Left ventricle myocardium inferior (tissue), 1 donor: ENCODE measurements around the gene FSCN2. TPM values are rescaled to one million over a fixed set of nuclear protein-coding genes. Genes with fewer than 3 reads are reported as not detected.

Experiments used
- DNase-seq: peaks from one replicate; pipeline ENCODE4 v3.0.0-alpha.2; 2020
- H3K27ac ChIP-seq: fragments of 200-600 bp; replicated peaks from 2 replicates; pipeline ENCODE4 v1.8.0; 2021
- H3K27me3 ChIP-seq: fragments of 200-600 bp; 2 replicates; pipeline ENCODE4 v1.8.0; 2021; ENCODE audit warnings: low read depth
- H3K36me3 ChIP-seq: fragments of 200-600 bp; 2 replicates; pipeline ENCODE4 v1.8.0; 2021
- H3K4me1 ChIP-seq: fragments of 200-600 bp; 2 replicates; pipeline ENCODE4 v1.8.0; 2021
- H3K4me3 ChIP-seq: fragments of 200-600 bp; 2 replicates; pipeline ENCODE4 v1.8.0; 2021; ENCODE audit warnings: mild to moderate bottlenecking, moderate library complexity
- H3K9me3 ChIP-seq: fragments of 200-600 bp; replicated peaks from 2 replicates; pipeline ENCODE4 v1.8.0; 2021
- intact Hi-C: fragments of 100-400 bp; cut with micrococcal nuclease; formaldehyde crosslinking; loops from one replicate; pipeline ENCODE4 v1.11.0; 2022
- total RNA-seq: library from RNA; stranded (reverse); fragmentation: NEBNext Ultra II Directional; extraction: Animal tissue kit (Norgen Biotek cat#: 25700); gene quantifications from one replicate; pipeline ENCODE4 v1.2.1, GENCODE V29; 2021
- TF ChIP-seq, protein P1 (sequence below): fragments of 200-600 bp; IDR thresholded peaks from 2 replicates; pipeline ENCODE4 v1.8.0; 2021; ENCODE audit warnings: antibody characterized with exemption, mild to moderate bottlenecking, borderline replicate concordance
- donor health status: DM: no; HTN: yes; CAD: no; lungs with severe emphysema.

The FSCN2 gene
- total RNA-seq, 1 donor from 2014 or later = 0.38 TPM

DNA sequence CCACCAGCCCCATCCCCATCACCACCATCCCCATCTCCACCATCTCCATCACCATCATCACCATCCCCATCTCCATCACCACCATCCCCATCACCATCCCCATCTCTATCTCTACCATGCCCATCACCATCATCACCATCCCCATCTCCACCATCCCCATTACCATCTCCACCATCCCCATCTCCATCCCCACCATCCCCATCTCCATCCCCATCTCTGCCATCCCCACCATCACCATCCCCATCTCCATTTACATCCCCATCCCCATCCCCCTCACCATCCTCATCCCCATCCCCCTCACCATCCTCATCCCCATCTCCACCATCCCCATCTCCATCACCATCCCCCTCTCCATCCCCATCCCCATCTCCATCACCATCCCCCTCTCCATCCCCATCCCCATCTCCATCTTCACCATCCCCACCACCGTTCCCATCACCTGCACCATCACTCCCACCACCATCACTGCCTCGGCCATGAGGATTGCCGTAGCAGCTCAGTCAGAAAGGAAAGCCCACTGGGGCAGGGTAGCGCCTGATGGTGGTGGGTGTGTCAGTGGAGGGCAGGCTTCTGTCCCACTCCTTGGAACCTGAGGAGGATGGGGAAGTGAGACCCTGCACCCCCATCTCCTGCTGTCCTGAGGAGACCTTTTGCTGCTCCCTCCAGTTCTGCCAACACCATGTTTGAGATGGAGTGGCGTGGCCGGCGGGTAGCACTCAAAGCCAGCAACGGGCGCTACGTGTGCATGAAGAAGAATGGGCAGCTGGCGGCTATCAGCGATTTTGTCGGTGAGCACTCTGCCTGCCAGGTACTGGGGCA lies 7.5 kb downstream of the FSCN2 start:
- H3K27ac ChIP-seq = no peak overlapping the region
- intact Hi-C loops = no loop called here
- TF ChIP-seq, protein P1, sequence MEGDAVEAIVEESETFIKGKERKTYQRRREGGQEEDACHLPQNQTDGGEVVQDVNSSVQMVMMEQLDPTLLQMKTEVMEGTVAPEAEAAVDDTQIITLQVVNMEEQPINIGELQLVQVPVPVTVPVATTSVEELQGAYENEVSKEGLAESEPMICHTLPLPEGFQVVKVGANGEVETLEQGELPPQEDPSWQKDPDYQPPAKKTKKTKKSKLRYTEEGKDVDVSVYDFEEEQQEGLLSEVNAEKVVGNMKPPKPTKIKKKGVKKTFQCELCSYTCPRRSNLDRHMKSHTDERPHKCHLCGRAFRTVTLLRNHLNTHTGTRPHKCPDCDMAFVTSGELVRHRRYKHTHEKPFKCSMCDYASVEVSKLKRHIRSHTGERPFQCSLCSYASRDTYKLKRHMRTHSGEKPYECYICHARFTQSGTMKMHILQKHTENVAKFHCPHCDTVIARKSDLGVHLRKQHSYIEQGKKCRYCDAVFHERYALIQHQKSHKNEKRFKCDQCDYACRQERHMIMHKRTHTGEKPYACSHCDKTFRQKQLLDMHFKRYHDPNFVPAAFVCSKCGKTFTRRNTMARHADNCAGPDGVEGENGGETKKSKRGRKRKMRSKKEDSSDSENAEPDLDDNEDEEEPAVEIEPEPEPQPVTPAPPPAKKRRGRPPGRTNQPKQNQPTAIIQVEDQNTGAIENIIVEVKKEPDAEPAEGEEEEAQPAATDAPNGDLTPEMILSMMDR = no peak
- no peak overlapping the region for H3K4me3 ChIP-seq
- H3K9me3 ChIP-seq = no peaks in the 10 kb centered on the region
- no peak for DNase-seq
- H3K4me1 ChIP-seq = peaks cover 19% of the 10 kb centered on the region
- H3K27me3 ChIP-seq = peaks cover 53% of the 10 kb centered on the region
- peaks cover 28% of the 10 kb centered on the region for H3K36me3 ChIP-seq

DNA sequence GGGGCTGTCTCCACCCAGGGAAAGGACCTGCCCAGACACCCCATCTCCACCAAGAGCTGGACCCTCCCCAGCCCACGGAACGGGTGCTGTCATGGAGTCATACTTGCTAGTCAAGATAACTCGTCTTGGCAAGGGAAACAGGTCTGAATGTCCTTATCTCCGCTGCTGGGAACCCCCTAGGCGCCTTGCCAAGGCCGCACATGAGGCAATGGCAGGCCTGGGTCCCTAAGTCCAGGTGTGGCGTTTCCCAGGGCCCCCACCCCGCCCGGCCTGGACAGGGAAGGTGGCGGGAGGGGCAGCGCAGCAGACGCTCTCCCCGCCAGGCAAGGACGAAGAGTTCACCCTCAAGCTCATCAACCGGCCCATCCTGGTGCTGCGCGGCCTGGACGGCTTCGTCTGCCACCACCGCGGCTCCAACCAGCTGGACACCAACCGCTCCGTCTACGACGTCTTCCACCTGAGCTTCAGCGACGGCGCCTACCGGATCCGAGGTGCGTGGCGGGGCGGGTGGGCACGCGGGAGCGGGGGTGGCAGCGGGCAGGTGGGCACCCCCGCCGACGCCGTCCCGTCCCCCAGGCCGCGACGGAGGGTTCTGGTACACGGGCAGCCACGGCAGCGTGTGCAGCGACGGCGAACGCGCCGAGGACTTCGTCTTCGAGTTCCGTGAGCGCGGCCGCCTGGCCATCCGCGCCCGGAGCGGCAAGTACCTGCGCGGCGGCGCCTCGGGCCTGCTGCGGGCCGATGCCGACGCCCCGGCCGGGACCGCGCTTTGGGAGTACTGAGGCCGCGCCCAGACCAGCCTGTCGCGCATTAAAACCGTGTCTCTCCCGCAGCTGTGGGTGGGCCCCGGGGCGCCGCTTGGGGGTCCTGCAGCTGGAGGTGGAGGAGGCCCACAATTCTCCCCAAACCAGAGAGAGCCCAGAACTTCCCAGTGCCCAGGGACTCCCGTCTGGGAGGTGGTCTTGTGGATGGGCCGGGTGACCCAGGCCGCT lies 8.4 kb downstream of the FSCN2 start:
- Histone ChIP-seq H3K9me3 (no peaks in the 10 kb centered on the region), H3K27ac (no peak overlapping the region), H3K36me3 (peaks cover 37% of the 10 kb centered on the region), H3K4me3 (no peak overlapping the region), H3K4me1 (peaks cover 19% of the 10 kb centered on the region), H3K27me3 (peaks cover 53% of the 10 kb centered on the region)
- no peak for DNase-seq
- TF ChIP-seq, protein P1 = no peak
- intact Hi-C loops = no loop called here

DNA sequence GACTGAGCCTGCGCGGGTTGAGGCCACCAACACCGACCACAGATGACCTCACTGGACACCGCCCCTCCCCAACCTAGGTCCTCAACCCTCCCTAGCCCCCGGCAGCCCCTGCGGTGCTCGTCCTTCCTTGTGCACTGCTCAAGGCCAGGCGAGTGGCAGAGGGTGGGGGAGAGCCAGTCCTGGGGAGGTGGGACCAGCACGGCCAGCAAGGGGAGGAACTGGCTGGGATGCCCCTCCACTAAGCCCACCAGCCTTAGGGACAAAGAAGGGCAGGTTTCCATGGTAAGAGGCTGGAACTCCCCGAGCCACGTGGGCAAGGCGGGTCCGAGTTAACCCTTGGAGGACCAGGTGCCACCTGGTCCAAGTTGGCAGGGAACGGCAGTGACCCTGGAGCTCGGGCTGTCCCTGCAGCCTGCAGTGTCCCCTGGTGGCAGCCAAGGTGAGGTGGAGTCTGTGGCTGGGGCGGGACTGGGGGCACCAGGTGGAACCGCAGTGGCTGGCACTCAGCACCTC lies 9.2 kb downstream of the FSCN2 start:
- H3K4me1 ChIP-seq = peaks cover 21% of the 10 kb centered on the region
- no peaks in the 10 kb centered on the region for H3K9me3 ChIP-seq
- TF ChIP-seq, protein P1 = peak; percentile 74
- DNase-seq = no peak
- intact Hi-C loops = no loop called here
- peaks cover 53% of the 10 kb centered on the region for H3K27me3 ChIP-seq
- H3K36me3 ChIP-seq = peaks cover 40% of the 10 kb centered on the region
- no peak overlapping the region for H3K27ac ChIP-seq
- H3K4me3 ChIP-seq = no peak overlapping the region

DNA sequence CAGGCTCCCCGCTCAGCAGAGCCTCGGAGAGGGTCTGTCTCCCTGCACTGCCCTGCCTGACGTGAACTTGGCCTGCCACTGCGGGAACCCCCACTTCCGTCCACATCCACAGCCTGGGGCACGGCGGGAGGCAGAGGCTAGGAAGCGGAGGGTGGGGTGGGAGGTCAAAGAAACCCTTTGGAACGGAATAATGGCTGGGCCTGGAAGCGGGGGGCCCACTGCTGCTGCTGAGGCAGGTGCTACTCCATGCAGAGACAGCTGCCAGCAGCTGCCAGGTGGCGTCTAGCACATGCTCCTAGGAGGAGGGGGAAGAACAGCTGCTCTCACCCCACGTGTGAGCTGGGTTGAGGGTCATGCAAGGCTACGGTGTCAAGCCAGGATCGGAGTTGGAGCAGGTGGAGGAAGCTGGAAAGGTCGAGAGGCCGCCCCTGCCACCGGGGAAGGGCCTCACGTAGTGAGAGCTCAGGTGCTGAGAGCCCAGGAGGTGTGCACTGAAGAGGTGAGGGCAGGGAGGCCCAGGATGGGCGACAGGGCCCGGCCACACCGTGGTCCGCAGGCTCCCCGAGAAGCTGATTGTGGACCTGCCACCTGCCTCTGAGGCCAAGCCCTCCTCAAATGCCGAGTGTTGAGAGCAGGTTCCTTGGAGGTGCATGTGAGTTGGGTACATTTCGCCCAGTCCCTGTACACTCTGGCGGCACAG lies 9.8 kb downstream of the FSCN2 start:
- TF ChIP-seq, protein P1 = peak; percentile 7
- Histone ChIP-seq H3K27ac (no peak overlapping the region), H3K36me3 (peaks cover 46% of the 10 kb centered on the region), H3K4me1 (peaks cover 27% of the 10 kb centered on the region), H3K9me3 (no peaks in the 10 kb centered on the region), H3K4me3 (no peak overlapping the region), H3K27me3 (peaks cover 49% of the 10 kb centered on the region)
- intact Hi-C loops = no loop called here
- no peak for DNase-seq
